HepG2 (cell line): Measurements from ENCODE around the gene GRB2. TPM values are rescaled to one million over a fixed set of nuclear protein-coding genes. Genes with fewer than 3 reads are reported as not detected.

ENCODE experiments used
- MTF1 ChIP-seq: sonication (generic); formaldehyde crosslinking; IDR thresholded peaks from 2 replicates; pipeline ENCODE4 v1.5.0; 2020; ENCODE audit warnings: missing genetic modification reagents
- ZBTB42 ChIP-seq: sonication (generic); formaldehyde crosslinking; IDR thresholded peaks from 2 replicates; pipeline ENCODE4 v1.5.0; 2020; ENCODE audit warnings: mild to moderate bottlenecking, missing genetic modification reagents
- ZNF143 ChIP-seq: sonication (generic); formaldehyde crosslinking; IDR thresholded peaks from 2 replicates; pipeline ENCODE4 v1.4.0; 2020; ENCODE audit warnings: missing genetic modification reagents
- ZNF407 ChIP-seq: sonication (generic); formaldehyde crosslinking; IDR thresholded peaks from one replicate; pipeline ENCODE4 v1.5.1; 2020; ENCODE audit warnings: mild to moderate bottlenecking, missing genetic modification reagents; ENCODE audit errors: not compliant biosample characterization
- polyA plus RNA-seq, 8 experiments: library from polyadenylated mRNA; depleted of rRNA in 3 of 8; stranded (reverse) in 7 of 8; unstranded in 1 of 8; fragments of >200 nt; fragmentation: Illumina TruSeq in 4 of 8; extraction: Trizol in 4 of 8; gene quantifications; 2 replicates each; pipeline versions ENCODE4 v1.2.1 to v1.2.3, GENCODE V29; 2011 to 2016; ENCODE audit warnings: low read depth in 4 of 8, missing spikeins in 1 of 8, mixed read lengths in 1 of 8; ENCODE audit not compliant: insufficient read depth in 1 of 8
- total RNA-seq, 5 experiments: library from RNA; depleted of rRNA; stranded (reverse); fragments of >200 nt; fragmentation: Illumina TruSeq; extraction: Trizol; gene quantifications; 2 replicates each; pipeline ENCODE4 v1.2.3, GENCODE V29; 2016; ENCODE audit warnings: low read depth in 1 of 5
- TF ChIP-seq, protein P1 (sequence below): sonication (generic); formaldehyde crosslinking; IDR thresholded peaks from 2 replicates; pipeline ENCODE4 v1.4.0; 2020; ENCODE audit warnings: missing genetic modification reagents, borderline replicate concordance
- TF ChIP-seq, protein P2 (sequence below), 2 experiments: IDR thresholded peaks; 2 replicates each; pipeline ENCODE4 v1.6.1; 2011 to 2012; ENCODE audit warnings: low read length in 2 of 2, borderline replicate concordance in 1 of 2, low read depth in 1 of 2, mild to moderate bottlenecking in 1 of 2, moderate library complexity in 1 of 2
- TF ChIP-seq, protein P3 (sequence below): IDR thresholded peaks from 2 replicates; pipeline ENCODE4 v1.6.1; 2012; ENCODE audit warnings: low read length, improper control_type of control experiment
- TF ChIP-seq, protein P4 (sequence below): sonication (generic); formaldehyde crosslinking; IDR thresholded peaks from 2 replicates; pipeline ENCODE4 v1.8.1; 2023; ENCODE audit warnings: mild to moderate bottlenecking, inconsistent platforms, moderate library complexity, missing genetic modification reagents, borderline replicate concordance

GRB2 gene
- total and polyA plus RNA-seq, 2 of the 13 experiments (the other 11 are each of a cell fraction or from before 2014, with no cell fraction given): 84.6 to 92.3 TPM

DNA sequence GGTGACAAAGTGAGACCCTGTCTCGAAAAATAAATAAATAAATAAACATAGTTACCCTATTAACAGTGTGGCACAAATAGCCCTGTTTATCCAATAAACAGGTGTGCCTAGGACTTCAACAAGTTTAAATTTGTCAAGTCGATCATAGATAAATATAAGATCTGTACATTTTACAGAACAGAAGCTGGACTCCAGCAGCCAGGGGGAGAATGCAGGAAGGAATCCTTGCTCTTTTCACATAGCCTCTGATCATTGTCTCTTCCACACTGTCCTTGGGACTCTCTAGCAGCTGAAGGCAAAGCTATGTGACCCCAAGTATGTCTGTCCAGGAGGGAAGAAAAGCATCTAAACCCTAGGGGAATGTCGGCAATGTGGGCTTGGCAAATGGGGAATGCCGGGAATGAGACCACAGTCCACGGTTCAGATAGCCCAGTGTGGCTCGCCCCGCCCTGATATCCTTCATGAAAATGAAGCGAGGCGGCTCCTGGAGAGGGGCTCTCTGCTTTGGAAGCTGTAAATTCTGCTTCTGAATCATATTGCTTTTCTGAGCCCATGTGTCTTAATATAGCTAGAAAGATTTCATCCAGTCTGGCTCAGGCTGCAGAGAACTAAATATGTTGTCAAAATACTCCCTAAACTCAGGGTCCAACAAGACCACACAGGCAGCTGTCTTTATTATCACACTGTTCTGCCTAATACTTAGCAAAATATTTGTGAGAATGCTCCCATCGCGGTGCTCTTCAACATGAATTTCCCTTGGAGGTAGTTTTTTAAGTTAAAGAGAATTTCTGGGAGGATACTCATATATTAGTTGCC lies 24.9 kb upstream of the GRB2 start (continued):
- TF ChIP-seq, protein P1, sequence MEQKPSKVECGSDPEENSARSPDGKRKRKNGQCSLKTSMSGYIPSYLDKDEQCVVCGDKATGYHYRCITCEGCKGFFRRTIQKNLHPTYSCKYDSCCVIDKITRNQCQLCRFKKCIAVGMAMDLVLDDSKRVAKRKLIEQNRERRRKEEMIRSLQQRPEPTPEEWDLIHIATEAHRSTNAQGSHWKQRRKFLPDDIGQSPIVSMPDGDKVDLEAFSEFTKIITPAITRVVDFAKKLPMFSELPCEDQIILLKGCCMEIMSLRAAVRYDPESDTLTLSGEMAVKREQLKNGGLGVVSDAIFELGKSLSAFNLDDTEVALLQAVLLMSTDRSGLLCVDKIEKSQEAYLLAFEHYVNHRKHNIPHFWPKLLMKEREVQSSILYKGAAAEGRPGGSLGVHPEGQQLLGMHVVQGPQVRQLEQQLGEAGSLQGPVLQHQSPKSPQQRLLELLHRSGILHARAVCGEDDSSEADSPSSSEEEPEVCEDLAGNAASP: peak; percentile 22; the same call in 1 of the 2 replicates
- TF ChIP-seq, protein P2, sequence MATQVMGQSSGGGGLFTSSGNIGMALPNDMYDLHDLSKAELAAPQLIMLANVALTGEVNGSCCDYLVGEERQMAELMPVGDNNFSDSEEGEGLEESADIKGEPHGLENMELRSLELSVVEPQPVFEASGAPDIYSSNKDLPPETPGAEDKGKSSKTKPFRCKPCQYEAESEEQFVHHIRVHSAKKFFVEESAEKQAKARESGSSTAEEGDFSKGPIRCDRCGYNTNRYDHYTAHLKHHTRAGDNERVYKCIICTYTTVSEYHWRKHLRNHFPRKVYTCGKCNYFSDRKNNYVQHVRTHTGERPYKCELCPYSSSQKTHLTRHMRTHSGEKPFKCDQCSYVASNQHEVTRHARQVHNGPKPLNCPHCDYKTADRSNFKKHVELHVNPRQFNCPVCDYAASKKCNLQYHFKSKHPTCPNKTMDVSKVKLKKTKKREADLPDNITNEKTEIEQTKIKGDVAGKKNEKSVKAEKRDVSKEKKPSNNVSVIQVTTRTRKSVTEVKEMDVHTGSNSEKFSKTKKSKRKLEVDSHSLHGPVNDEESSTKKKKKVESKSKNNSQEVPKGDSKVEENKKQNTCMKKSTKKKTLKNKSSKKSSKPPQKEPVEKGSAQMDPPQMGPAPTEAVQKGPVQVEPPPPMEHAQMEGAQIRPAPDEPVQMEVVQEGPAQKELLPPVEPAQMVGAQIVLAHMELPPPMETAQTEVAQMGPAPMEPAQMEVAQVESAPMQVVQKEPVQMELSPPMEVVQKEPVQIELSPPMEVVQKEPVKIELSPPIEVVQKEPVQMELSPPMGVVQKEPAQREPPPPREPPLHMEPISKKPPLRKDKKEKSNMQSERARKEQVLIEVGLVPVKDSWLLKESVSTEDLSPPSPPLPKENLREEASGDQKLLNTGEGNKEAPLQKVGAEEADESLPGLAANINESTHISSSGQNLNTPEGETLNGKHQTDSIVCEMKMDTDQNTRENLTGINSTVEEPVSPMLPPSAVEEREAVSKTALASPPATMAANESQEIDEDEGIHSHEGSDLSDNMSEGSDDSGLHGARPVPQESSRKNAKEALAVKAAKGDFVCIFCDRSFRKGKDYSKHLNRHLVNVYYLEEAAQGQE (IDR thresholded peaks at IDR 0.05; ENCODE audit: borderline replicate concordance in 1 of 2, low read depth in 1 of 2, low read length in 2 of 2): no peak
- TF ChIP-seq ZNF407: no peak
- TF ChIP-seq MTF1 (CRISPR knock-in tag): no peak
- TF ChIP-seq, protein P3, sequence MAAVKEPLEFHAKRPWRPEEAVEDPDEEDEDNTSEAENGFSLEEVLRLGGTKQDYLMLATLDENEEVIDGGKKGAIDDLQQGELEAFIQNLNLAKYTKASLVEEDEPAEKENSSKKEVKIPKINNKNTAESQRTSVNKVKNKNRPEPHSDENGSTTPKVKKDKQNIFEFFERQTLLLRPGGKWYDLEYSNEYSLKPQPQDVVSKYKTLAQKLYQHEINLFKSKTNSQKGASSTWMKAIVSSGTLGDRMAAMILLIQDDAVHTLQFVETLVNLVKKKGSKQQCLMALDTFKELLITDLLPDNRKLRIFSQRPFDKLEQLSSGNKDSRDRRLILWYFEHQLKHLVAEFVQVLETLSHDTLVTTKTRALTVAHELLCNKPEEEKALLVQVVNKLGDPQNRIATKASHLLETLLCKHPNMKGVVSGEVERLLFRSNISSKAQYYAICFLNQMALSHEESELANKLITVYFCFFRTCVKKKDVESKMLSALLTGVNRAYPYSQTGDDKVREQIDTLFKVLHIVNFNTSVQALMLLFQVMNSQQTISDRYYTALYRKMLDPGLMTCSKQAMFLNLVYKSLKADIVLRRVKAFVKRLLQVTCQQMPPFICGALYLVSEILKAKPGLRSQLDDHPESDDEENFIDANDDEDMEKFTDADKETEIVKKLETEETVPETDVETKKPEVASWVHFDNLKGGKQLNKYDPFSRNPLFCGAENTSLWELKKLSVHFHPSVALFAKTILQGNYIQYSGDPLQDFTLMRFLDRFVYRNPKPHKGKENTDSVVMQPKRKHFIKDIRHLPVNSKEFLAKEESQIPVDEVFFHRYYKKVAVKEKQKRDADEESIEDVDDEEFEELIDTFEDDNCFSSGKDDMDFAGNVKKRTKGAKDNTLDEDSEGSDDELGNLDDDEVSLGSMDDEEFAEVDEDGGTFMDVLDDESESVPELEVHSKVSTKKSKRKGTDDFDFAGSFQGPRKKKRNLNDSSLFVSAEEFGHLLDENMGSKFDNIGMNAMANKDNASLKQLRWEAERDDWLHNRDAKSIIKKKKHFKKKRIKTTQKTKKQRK: no peak
- no peak for TF ChIP-seq ZBTB42 (CRISPR knock-in tag)
- peak; percentile 83 for TF ChIP-seq ZNF143 (CRISPR knock-in tag)
- TF ChIP-seq, protein P4, sequence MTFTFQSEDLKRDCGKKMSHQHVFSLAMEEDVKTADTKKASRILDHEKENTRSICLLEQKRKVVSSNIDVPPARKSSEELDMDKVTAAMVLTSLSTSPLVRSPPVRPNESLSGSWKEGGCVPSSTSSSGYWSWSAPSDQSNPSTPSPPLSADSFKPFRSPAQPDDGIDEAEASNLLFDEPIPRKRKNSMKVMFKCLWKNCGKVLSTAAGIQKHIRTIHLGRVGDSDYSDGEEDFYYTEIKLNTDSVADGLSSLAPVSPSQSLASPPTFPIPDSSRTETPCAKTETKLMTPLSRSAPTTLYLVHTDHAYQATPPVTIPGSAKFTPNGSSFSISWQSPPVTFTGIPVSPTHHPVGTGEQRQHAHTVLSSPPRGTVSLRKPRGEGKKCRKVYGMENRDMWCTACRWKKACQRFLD (CRISPR knock-in tag): no peak
